ENCODE results near the gene CDH13.

Gene CDH13

GRCh38 chr16:83727751-83728352, 1101.1 kb downstream of the CDH13 start:
- peak in 1 of 2 experiments; percentile 32 for DNase-seq (ENCODE audit: low read depth in 1 of 2, low spot score in 1 of 2)
- Histone ChIP-seq H3K27me3 (ENCODE audit: insufficient read depth, poor library complexity, severe bottlenecking) (no peaks in the 10 kb centered on the region), H3K4me3 (replicated peaks; ENCODE audit: insufficient read depth, low read length) (no peak overlapping the region), H3K27ac (replicated peaks) (peak overlapping the region; percentile 86)
- TF ChIP-seq, protein P1, sequence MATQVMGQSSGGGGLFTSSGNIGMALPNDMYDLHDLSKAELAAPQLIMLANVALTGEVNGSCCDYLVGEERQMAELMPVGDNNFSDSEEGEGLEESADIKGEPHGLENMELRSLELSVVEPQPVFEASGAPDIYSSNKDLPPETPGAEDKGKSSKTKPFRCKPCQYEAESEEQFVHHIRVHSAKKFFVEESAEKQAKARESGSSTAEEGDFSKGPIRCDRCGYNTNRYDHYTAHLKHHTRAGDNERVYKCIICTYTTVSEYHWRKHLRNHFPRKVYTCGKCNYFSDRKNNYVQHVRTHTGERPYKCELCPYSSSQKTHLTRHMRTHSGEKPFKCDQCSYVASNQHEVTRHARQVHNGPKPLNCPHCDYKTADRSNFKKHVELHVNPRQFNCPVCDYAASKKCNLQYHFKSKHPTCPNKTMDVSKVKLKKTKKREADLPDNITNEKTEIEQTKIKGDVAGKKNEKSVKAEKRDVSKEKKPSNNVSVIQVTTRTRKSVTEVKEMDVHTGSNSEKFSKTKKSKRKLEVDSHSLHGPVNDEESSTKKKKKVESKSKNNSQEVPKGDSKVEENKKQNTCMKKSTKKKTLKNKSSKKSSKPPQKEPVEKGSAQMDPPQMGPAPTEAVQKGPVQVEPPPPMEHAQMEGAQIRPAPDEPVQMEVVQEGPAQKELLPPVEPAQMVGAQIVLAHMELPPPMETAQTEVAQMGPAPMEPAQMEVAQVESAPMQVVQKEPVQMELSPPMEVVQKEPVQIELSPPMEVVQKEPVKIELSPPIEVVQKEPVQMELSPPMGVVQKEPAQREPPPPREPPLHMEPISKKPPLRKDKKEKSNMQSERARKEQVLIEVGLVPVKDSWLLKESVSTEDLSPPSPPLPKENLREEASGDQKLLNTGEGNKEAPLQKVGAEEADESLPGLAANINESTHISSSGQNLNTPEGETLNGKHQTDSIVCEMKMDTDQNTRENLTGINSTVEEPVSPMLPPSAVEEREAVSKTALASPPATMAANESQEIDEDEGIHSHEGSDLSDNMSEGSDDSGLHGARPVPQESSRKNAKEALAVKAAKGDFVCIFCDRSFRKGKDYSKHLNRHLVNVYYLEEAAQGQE (IDR thresholded peaks at IDR 0.05; ENCODE audit: insufficient replicate concordance, low read depth), result no peak
- TF ChIP-seq POLR2AphosphoS5 (IDR thresholded peaks at IDR 0.05; ENCODE audit: low read depth) (no peak), GABPA (IDR thresholded peaks at IDR 0.05; ENCODE audit: low read depth) (no peak), SPI1 (IDR thresholded peaks at IDR 0.05; ENCODE audit: borderline replicate concordance, low read depth) (no peak)
- TF ChIP-seq, protein P2, sequence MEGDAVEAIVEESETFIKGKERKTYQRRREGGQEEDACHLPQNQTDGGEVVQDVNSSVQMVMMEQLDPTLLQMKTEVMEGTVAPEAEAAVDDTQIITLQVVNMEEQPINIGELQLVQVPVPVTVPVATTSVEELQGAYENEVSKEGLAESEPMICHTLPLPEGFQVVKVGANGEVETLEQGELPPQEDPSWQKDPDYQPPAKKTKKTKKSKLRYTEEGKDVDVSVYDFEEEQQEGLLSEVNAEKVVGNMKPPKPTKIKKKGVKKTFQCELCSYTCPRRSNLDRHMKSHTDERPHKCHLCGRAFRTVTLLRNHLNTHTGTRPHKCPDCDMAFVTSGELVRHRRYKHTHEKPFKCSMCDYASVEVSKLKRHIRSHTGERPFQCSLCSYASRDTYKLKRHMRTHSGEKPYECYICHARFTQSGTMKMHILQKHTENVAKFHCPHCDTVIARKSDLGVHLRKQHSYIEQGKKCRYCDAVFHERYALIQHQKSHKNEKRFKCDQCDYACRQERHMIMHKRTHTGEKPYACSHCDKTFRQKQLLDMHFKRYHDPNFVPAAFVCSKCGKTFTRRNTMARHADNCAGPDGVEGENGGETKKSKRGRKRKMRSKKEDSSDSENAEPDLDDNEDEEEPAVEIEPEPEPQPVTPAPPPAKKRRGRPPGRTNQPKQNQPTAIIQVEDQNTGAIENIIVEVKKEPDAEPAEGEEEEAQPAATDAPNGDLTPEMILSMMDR (IDR thresholded peaks at IDR 0.05; ENCODE audit: insufficient read depth, low read length), result no peak

GRCh38 chr16:83728492-83728891, 1101.7 kb downstream of the CDH13 start:
- peak overlapping the region; percentile 86 for H3K27ac ChIP-seq (replicated peaks)
- no peaks in the 10 kb centered on the region for H3K27me3 ChIP-seq (ENCODE audit: insufficient read depth, poor library complexity, severe bottlenecking)
- no peak for DNase-seq (ENCODE audit: low read depth in 1 of 2, low spot score in 1 of 2)
- H3K4me3 ChIP-seq (replicated peaks; ENCODE audit: insufficient read depth, low read length), result no peak overlapping the region
- TF ChIP-seq, protein P1 (IDR thresholded peaks at IDR 0.05; ENCODE audit: insufficient replicate concordance, low read depth), result no peak
- TF ChIP-seq POLR2AphosphoS5 (IDR thresholded peaks at IDR 0.05; ENCODE audit: low read depth) (no peak), GABPA (IDR thresholded peaks at IDR 0.05; ENCODE audit: low read depth) (no peak), SPI1 (IDR thresholded peaks at IDR 0.05; ENCODE audit: borderline replicate concordance, low read depth) (no peak)
- TF ChIP-seq, protein P2 (IDR thresholded peaks at IDR 0.05; ENCODE audit: insufficient read depth, low read length), result no peak

DNA sequence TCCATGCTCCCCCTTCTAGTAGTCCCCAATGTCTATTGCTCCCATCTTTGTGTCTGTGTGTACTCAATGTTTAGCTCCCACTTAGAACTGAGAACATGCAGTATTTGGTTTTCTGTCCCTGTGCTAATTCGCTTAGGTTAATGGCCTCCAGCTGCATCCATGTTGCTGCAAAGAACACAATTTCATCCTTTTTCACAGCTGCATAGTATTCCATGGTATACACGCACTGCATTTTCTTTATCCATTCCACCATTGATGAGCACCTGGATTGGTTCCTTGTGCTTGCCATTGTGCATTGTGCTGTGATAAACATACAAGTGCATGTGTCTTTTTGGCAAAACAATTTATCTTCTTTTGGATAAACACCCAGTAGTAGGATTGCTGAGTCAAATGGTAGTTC, 1104.0 kb downstream of the CDH13 start:
- H3K27me3 ChIP-seq (ENCODE audit: insufficient read depth, poor library complexity, severe bottlenecking), result no peaks in the 10 kb centered on the region
- H3K27ac ChIP-seq (replicated peaks), result no peak overlapping the region
- no peak overlapping the region for H3K4me3 ChIP-seq (replicated peaks; ENCODE audit: insufficient read depth, low read length)
- no peak for DNase-seq (ENCODE audit: low read depth in 1 of 2, low spot score in 1 of 2)
- TF ChIP-seq SPI1 (IDR thresholded peaks at IDR 0.05; ENCODE audit: borderline replicate concordance, low read depth) (no peak), GABPA (IDR thresholded peaks at IDR 0.05; ENCODE audit: low read depth) (no peak), POLR2AphosphoS5 (IDR thresholded peaks at IDR 0.05; ENCODE audit: low read depth) (no peak)
- TF ChIP-seq, protein P1 (IDR thresholded peaks at IDR 0.05; ENCODE audit: insufficient replicate concordance, low read depth), result no peak
- TF ChIP-seq, protein P2 (IDR thresholded peaks at IDR 0.05; ENCODE audit: insufficient read depth, low read length), result no peak
